ENCODE data around the gene KBTBD8.

DNA sequence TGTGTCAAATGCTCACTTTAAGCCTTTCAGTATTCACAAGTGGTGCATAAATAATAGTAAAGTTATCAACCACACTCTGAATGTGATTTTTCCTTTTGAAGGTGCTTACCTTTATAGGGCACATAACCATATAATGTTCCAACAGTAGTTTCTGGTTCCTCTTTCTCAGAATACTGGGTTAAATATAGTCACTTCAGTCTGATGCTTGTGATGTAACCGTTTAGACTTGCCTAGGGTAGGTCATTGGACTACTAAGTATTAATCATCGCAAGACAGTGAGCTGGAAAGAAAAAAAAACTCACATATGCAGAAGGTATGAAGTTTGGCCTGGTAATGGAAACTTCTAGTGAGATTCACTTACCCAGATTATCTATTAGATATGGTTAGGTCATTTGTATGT is 1.9 kb downstream of the KBTBD8 start:
- TF ChIP-seq RAD21 (CRISPR knock-in tag; IDR thresholded peaks at IDR 0.05), result no peak
- TF ChIP-seq POLR2AphosphoS5 (IDR thresholded peaks at IDR 0.05; ENCODE audit: low read depth, low read length), result no peak
- TF ChIP-seq, protein P1, sequence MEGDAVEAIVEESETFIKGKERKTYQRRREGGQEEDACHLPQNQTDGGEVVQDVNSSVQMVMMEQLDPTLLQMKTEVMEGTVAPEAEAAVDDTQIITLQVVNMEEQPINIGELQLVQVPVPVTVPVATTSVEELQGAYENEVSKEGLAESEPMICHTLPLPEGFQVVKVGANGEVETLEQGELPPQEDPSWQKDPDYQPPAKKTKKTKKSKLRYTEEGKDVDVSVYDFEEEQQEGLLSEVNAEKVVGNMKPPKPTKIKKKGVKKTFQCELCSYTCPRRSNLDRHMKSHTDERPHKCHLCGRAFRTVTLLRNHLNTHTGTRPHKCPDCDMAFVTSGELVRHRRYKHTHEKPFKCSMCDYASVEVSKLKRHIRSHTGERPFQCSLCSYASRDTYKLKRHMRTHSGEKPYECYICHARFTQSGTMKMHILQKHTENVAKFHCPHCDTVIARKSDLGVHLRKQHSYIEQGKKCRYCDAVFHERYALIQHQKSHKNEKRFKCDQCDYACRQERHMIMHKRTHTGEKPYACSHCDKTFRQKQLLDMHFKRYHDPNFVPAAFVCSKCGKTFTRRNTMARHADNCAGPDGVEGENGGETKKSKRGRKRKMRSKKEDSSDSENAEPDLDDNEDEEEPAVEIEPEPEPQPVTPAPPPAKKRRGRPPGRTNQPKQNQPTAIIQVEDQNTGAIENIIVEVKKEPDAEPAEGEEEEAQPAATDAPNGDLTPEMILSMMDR (CRISPR knock-in tag; IDR thresholded peaks at IDR 0.05), result no peak
- TF ChIP-seq, protein P2, sequence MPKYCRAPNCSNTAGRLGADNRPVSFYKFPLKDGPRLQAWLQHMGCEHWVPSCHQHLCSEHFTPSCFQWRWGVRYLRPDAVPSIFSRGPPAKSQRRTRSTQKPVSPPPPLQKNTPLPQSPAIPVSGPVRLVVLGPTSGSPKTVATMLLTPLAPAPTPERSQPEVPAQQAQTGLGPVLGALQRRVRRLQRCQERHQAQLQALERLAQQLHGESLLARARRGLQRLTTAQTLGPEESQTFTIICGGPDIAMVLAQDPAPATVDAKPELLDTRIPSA (CRISPR knock-in tag; IDR thresholded peaks at IDR 0.05; ENCODE audit: borderline replicate concordance), result no peak
- no peak for TF ChIP-seq ZNF747 (CRISPR knock-in tag; IDR thresholded peaks at IDR 0.05; ENCODE audit: borderline replicate concordance)
- no peak for TF ChIP-seq CBFB (CRISPR knock-in tag; IDR thresholded peaks at IDR 0.05)
- TF ChIP-seq, protein P3, sequence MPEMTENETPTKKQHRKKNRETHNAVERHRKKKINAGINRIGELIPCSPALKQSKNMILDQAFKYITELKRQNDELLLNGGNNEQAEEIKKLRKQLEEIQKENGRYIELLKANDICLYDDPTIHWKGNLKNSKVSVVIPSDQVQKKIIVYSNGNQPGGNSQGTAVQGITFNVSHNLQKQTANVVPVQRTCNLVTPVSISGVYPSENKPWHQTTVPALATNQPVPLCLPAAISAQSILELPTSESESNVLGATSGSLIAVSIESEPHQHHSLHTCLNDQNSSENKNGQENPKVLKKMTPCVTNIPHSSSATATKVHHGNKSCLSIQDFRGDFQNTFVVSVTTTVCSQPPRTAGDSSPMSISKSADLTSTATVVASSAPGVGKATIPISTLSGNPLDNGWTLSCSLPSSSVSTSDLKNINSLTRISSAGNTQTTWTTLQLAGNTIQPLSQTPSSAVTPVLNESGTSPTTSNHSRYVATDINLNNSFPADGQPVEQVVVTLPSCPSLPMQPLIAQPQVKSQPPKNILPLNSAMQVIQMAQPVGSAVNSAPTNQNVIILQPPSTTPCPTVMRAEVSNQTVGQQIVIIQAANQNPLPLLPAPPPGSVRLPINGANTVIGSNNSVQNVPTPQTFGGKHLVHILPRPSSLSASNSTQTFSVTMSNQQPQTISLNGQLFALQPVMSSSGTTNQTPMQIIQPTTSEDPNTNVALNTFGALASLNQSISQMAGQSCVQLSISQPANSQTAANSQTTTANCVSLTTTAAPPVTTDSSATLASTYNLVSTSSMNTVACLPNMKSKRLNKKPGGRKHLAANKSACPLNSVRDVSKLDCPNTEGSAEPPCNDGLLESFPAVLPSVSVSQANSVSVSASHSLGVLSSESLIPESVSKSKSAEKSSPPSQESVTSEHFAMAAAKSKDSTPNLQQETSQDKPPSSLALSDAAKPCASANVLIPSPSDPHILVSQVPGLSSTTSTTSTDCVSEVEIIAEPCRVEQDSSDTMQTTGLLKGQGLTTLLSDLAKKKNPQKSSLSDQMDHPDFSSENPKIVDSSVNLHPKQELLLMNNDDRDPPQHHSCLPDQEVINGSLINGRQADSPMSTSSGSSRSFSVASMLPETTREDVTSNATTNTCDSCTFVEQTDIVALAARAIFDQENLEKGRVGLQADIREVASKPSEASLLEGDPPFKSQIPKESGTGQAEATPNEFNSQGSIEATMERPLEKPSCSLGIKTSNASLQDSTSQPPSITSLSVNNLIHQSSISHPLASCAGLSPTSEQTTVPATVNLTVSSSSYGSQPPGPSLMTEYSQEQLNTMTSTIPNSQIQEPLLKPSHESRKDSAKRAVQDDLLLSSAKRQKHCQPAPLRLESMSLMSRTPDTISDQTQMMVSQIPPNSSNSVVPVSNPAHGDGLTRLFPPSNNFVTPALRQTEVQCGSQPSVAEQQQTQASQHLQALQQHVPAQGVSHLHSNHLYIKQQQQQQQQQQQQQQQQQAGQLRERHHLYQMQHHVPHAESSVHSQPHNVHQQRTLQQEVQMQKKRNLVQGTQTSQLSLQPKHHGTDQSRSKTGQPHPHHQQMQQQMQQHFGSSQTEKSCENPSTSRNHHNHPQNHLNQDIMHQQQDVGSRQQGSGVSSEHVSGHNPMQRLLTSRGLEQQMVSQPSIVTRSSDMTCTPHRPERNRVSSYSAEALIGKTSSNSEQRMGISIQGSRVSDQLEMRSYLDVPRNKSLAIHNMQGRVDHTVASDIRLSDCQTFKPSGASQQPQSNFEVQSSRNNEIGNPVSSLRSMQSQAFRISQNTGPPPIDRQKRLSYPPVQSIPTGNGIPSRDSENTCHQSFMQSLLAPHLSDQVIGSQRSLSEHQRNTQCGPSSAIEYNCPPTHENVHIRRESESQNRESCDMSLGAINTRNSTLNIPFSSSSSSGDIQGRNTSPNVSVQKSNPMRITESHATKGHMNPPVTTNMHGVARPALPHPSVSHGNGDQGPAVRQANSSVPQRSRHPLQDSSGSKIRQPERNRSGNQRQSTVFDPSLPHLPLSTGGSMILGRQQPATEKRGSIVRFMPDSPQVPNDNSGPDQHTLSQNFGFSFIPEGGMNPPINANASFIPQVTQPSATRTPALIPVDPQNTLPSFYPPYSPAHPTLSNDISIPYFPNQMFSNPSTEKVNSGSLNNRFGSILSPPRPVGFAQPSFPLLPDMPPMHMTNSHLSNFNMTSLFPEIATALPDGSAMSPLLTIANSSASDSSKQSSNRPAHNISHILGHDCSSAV (CRISPR knock-in tag; IDR thresholded peaks at IDR 0.05; ENCODE audit: borderline replicate concordance), result no peak
- TF ChIP-seq POLR2A (IDR thresholded peaks at IDR 0.05; ENCODE audit: insufficient read depth in 1 of 2, low read depth in 2 of 2, low read length in 2 of 2), result no peak
- TF ChIP-seq, protein P4, sequence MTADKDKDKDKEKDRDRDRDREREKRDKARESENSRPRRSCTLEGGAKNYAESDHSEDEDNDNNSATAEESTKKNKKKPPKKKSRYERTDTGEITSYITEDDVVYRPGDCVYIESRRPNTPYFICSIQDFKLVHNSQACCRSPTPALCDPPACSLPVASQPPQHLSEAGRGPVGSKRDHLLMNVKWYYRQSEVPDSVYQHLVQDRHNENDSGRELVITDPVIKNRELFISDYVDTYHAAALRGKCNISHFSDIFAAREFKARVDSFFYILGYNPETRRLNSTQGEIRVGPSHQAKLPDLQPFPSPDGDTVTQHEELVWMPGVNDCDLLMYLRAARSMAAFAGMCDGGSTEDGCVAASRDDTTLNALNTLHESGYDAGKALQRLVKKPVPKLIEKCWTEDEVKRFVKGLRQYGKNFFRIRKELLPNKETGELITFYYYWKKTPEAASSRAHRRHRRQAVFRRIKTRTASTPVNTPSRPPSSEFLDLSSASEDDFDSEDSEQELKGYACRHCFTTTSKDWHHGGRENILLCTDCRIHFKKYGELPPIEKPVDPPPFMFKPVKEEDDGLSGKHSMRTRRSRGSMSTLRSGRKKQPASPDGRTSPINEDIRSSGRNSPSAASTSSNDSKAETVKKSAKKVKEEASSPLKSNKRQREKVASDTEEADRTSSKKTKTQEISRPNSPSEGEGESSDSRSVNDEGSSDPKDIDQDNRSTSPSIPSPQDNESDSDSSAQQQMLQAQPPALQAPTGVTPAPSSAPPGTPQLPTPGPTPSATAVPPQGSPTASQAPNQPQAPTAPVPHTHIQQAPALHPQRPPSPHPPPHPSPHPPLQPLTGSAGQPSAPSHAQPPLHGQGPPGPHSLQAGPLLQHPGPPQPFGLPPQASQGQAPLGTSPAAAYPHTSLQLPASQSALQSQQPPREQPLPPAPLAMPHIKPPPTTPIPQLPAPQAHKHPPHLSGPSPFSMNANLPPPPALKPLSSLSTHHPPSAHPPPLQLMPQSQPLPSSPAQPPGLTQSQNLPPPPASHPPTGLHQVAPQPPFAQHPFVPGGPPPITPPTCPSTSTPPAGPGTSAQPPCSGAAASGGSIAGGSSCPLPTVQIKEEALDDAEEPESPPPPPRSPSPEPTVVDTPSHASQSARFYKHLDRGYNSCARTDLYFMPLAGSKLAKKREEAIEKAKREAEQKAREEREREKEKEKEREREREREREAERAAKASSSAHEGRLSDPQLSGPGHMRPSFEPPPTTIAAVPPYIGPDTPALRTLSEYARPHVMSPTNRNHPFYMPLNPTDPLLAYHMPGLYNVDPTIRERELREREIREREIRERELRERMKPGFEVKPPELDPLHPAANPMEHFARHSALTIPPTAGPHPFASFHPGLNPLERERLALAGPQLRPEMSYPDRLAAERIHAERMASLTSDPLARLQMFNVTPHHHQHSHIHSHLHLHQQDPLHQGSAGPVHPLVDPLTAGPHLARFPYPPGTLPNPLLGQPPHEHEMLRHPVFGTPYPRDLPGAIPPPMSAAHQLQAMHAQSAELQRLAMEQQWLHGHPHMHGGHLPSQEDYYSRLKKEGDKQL (CRISPR knock-in tag; IDR thresholded peaks at IDR 0.05; ENCODE audit: low read depth), result no peak
- TF ChIP-seq ZNF782 (CRISPR knock-in tag; IDR thresholded peaks at IDR 0.05; ENCODE audit: borderline replicate concordance), result no peak
- TF ChIP-seq, protein P5, sequence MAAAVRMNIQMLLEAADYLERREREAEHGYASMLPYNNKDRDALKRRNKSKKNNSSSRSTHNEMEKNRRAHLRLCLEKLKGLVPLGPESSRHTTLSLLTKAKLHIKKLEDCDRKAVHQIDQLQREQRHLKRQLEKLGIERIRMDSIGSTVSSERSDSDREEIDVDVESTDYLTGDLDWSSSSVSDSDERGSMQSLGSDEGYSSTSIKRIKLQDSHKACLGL (CRISPR knock-in tag; IDR thresholded peaks at IDR 0.05), result no peak

All from HepG2 (cell line).